Thyroid gland (tissue), 4 donors: ENCODE measurements around the gene RC3H2.

Source experiments
- CTCF ChIP-seq, 6 experiments: fragments of 200-600 bp in 3 of 6; fragments of 450-650 bp in 3 of 6; sonication (generic) in 3 of 6; IDR thresholded peaks; one replicate each; pipeline ENCODE4 v1.5.1; 2016 to 2019; ENCODE audit warnings: antibody characterized with exemption in 6 of 6, mild to moderate bottlenecking in 2 of 6, inconsistent platforms in 1 of 6, moderate library complexity in 1 of 6
- POLR2A ChIP-seq, 2 donors: fragments of 450-650 bp; IDR thresholded peaks; one replicate each; pipeline ENCODE4 v1.6.1; 2017; ENCODE audit warnings: antibody characterized with exemption in 2 of 2, mild to moderate bottlenecking in 2 of 2, moderate library complexity in 1 of 2

DNA sequence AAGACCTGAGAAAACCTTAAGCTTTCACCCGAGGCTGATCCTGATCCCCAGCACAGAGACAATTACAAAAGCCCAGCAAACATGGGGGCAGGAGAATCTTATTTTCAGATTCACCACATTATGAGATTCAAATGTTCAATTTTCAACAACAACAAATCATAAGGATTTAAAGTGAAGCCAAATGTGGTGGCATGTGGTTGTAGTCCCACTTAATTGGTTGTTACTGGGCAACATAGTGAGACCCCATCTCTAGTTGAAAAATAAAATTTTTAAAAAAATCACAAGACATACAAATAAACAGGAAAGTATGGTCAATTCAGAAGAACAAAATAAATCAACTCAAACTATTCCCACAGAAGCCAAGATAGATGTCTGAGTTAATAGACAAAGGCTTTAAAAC is 31.7 kb upstream of the RC3H2 start:
- TF ChIP-seq CTCF (IDR thresholded peaks at IDR 0.05), result no peak
- TF ChIP-seq POLR2A (IDR thresholded peaks at IDR 0.05), result no peak
